CD4-positive, alpha-beta T cell treated with Interferon gamma for 1 hour (primary cell): ENCODE data around the gene GHR.

Experiments
- DNase-seq: peaks from one replicate; pipeline ENCODE4 v3.0.0-alpha.2; 2020

The GHR gene

DNA sequence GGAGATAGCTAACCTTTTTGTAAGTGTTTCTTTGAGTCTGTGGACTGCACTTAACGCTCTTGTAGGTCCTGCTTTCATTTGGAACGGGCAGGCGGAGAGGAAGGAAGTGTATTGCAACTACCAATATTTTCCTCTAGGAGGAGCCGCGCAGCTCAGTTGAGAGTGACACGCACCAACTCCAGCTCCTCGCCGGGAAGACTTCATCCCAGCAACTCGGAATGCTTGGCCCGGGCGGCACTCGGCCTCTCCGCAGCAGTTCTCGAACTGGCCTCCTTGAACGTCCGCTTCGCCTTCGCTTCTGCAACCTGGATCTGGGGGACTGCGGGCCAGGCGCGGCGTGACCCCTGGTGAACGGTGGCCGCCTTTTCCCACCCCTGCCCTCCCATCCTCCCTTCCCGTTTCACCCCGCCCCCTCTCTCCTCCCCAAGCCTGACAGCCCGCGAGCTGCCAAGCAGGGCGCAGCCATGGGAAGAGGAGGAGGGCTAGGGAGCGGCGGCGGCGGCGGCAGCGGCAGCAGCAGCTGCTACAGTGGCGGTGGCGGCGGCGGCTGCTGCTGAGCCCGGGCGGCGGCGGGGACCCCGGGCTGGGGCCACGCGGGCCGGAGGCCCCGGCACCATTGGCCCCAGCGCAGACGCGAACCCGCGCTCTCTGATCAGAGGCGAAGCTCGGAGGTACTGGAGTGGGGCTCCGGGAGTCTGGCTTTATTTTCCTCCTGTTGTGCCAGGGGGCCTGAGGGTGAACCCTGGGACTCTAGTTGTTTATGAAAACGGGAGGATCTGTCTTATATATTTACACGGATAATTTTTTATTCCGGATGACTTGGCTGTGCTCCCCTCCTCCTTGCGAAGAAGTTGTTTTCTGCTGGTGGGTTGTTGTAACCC, at the start of gene GHR:
GHR (plus strand) TSS at position 155 of the 881 bp plus-strand sequence. CDS start 142,436 bp downstream, outside the sequence.
- DNase-seq, result no peak

DNA sequence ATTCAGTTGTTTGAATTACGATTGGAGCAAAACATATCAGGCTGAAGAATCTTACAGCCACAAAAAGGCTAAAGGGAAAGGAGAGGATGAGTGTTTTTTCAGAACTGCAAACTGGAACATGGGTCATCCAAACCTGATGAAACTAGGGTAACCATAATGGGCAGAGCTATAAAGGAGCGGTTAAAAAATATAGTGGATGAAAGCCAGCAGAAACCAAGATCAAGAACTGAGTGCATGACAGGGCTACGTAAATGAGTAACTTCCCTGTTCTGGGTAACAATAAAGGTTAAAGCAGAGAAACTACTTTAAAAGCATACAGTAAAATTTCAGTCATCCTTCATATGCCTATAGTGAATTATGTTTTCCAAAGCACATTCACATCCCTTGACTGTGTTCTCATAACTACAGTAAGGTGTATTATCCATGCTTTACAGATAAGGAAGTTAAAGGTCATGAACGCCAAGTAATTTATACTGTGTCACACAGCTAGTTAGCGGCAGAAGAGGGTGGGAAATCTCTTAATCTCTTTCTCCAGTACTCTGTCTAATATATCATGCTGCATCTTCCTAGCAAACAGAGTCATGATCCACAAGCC, 48.5 kb upstream of the GHR start:
- DNase-seq, result no peak

DNA sequence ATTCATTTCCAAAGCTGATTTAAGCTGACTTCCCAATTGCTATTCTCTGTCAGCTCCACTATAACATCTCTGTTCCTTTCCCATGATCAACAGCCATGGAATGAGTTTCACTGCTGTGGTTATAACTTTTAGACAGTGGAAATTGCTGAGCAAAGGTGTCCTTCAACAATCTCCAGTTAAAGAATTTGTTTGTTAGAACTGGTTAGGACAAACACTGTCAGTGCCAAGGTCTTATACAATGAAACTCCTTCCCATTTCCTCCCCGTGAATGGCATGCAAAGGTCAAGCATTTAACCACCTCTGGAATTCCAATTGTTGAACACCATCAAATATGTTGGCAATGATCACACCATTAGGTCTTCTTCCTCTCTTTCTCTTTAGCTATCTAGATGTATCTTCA, 45.7 kb upstream of the GHR start:
- no peak for DNase-seq

DNA sequence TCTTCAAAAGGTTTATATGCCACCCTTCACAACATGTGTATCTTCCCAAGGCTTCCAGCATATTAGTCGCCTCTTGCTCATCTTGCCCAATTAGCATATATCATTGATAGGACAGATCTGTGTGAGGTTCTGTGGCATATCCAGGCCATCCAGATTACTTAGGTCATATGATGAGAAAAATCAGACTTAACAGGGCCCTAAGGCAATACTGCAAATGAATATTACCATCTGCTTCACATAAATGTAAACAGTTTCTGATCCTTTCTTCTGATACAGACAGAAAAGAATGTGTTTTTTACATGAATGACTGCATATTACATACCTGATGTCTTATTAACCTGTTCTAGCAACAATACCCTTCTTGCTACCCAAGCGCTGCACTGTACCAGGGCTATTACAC, 41.3 kb upstream of the GHR start:
- no peak for DNase-seq

DNA sequence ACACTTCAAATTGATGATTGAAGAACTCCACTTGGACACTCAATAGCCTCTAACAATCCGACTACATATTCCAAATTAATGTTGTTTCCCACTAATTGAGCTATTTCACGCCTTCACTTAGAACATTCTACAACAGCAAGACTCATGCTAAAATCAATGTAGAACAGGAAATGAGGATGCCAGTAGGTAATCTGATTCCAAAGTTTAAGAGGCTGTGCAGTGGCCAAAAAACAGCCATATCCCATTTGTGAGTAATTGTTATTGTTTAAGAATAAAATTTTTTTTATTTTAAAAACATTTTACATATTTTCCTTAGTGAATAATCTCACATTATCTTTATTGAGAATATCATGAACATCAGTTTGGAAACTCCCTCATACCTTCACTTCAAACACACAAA, 35.7 kb upstream of the GHR start:
- no peak for DNase-seq

DNA sequence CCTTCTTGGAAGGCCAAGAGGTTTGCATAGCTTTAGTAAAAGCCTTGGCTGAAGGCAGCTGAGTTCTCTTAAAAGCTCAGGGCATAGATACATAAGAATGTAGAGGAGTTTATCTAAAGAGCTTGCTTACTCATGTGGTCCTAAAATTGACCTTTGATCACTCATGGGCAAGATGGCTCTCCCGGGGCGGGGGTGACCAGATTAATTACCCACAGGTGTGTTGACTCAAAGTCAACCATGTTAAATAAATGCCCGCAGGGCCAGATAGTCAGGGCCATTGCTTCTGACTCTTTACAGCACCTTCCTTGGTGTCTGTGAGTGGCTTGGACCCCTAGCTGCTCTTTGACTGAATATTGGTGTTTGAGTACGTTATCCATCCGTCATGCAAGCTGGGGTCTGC, 33.1 kb upstream of the GHR start:
- DNase-seq, result no peak

DNA sequence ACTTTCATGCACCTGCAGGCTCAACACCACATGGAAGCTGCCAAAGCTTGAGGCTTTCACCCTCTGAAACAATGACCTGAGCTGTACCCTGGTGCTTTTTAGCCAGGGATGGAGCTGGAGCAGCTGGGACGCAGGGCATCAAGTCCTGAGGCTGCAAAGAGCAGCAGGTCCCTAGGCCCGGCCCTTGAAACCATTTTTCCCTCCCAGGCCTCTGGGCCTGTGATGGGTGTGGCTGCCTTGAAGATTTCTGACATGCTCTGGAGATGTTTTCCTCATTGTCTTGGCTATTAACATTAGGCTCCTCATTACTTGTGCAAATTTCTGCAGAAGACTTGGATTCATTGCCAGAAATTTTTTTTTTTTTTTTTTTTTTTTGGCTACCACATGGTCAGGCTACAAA, 30.3 kb upstream of the GHR start:
- DNase-seq, result no peak

DNA sequence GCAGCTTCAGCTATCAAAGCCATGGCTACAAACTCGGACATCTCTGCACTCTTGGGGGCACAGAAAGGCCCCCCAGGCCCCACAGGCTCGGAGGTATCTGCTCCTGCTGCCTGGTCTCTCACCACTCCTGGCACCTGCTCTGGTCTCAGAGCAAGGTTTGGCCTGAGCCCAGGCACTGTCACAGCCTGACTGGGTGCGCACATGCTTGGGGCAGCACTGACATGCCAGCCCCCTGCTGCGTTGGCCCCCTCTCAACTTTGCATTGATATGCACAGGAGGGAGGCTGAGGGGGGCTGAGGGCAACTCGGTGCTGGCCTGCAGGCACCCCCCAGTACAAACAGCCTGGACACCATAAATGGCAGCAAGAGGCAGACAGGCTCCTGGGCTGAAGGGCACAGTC, 27.1 kb upstream of the GHR start:
- no peak for DNase-seq

DNA sequence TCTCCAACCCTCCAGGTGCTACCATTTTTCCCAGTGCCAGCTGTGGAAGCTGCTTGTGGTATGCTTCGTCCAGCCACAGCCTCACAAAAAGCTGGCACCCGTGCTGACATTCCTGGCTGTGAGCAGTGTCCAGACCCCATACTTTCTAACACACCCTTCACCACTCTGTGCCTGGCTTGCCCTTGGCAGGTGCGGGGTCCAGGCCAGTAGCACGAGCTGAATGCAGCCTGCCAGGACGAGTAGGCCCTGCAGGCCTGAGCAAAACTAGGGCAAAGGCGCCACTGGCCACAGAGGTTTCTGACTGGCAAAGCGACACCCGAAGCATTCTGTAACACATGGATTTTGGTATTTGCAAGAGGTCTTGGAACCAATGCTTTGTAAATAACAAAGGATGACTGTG, 26.0 kb upstream of the GHR start:
- no peak for DNase-seq

DNA sequence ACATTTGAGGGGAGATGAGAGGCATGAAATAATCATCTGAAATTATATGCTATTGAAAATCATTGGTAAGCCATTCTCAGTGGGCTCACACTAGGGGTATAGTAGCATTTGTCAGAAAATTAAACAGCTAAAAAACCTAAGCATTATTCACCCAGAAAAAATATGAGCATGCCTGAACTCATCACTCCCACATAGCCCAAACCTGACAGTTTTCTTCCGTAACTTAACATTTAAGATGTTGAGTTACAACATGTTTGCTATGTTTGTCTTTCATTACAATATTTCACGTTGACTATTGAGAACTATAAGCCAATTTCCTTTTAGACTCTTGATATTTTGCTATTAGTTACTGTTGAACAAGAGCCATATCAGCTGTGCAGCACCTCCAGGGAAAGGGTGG, 23.5 kb upstream of the GHR start:
- no peak for DNase-seq

DNA sequence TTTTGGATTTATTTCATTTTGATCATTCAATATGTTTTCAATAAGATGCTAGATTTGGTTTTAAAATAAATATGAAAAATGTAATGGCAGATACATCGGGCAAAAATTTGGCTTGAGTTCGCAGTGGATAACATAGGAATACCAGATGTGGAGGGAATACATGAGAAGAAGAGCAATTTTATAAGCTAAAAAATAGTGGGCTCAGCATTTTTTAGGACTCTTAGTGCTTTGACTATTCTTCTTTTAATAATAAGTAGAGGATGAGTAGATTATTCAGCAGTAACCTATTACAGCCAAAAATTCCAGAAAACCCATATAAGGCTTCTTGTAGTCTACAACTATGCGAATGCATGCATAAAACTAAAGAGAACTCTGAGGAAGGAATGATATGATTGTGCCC, 22.8 kb upstream of the GHR start:
- no peak for DNase-seq

DNA sequence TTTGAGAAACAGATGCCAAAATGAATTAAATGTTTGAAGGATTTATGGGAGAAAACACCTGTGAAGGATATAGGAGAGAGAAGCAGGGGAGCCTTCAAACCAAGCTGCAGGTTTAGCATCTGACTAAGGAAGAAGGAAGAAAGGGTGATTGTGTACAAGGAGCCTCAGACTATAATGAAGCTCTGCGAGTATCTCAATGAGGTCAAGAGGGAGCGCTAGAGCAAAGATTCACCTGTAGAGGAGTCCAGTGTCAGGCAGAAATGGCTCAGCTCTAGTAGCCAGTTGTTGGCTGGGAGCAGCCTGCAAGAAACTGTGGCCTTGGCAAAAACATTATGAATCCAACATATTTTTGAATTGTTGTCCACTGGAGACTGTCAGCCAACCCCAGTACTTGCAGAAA, 20.0 kb upstream of the GHR start:
- DNase-seq, result no peak

DNA sequence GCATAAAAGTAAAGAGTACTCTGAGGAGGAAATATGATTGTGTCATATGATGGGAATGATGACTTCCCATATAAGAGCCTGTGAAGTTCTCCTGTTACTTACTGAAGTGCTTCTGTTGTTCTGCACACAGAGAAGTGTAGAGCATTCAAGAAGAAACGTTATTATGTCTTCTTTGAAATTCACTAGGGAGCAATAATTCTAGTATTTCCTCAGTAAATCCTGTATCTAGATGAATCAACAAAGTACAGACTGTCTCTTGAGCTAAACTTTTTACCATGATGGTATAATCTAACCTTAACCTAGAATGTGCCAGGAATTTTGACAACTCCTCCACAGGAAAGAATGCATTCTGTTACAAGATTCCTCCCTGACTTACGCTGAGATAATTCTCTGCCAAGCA, 18.9 kb upstream of the GHR start:
- no peak for DNase-seq

DNA sequence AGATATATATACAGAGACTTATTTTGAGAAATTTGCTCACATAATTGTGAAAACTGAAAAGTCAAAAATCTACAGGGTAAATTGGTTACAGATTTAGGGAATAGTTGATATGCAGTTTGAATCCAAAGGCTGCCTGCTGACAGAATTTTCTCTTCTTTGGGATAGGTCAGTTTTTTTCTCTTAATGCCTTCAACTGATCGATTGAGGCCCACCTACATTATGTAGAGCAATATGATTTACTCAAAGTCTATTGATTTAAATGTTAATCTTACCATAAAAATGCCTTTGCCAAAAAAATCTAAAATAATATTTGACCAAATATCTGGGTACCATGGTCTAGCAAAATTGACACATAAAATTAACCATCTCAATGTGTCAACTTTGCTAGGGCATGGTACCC, 3.9 kb upstream of the GHR start:
- DNase-seq, result no peak

DNA sequence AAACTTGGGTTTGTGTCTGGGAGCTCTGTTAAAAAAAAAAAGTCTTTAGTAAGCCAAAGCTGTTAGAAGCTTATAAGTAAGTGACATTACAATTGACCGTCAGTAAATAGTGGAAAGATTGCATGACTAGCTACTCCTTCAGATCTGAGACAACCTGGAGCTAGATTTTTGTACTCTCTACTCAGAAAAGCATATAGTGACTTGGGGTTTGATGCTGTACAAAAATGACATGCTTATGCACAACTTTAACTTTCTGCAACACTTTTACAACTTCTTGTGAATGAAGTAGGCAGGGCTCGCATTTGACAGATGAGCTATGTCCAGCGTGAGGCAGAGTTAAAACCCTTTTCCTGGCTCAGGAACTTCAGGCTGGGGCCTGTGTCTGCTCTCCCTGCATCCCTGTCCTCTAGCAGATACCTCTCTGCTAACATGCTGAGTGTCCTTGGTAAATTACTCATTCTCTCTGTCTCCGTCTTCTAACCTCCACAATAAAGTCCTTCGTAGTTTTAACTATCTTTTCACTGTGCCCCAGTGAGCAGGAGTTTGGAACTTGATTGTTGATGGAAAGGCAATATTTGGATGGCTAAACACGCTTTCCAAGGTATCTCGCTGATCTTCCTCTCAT, 471 bp upstream of the GHR start:
- no peak for DNase-seq

DNA sequence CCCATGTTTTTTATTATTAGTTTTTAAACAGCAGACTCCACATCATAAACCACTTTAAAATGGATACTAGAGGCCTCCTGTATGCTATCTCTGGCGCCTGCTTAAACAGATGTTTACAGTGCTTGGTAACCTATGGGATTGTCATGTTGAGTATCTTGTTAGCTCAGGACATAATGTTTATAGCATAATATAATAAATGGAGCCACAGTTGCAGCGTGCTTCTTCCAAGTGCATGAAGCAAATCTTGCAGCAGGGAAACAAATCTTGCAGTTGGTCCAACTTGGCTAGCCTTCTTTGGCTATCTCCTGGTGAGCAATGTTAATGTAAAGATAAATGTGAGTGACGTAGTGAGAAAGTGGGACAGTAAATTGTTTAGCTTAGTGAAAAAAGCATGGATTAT, 2.8 kb downstream of the GHR start:
- DNase-seq, result no peak

DNA sequence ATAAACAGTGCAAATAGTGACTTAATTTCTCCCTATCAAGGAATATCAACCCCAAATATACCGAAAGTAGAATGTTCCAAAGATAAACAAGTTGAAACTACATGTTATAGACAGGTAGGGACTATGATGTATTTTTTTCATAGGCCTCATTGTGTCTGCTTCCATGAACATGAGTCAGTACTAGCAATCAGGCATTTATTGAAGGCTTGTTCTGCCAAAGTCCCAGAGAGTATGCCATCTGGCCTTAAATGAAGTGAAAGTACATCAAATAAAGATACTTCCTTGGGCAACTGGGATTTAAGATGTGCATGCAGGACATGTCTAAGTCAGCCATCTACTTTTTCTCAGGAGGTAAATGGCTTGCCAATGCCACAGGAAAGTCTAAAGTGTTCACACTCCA, 6.5 kb downstream of the GHR start:
- DNase-seq, result no peak

DNA sequence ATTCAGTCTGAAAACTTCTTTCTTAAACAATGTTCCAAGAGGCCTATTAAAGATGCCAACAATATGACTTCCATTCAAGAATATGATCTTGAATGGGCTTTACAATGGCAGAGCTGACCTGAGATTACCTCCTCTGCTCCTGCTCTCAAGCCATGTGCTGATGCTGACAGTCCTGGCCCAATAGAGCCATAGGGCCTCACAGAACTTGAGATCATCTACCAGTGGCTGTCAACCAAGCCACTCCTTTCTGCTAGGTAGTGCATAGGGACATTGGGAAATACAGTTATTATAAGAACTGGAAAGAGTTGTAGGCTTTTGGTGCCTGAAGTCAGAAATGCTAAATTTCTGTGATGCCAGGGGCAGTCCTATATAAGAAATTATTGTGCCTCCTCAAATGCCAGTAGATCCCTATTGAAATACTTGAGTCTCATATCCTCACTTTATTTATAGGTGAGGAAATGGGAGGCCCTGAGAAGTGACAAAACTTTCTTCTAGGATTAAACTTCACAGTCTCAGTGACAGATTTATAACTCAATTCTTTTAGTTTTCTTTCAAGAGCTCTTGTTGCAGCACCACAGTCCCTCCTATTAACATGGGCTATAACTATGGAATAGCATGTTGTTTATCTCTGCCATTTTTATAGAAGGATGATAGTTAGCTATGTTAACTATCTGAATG, 10.9 kb downstream of the GHR start:
- no peak for DNase-seq

DNA sequence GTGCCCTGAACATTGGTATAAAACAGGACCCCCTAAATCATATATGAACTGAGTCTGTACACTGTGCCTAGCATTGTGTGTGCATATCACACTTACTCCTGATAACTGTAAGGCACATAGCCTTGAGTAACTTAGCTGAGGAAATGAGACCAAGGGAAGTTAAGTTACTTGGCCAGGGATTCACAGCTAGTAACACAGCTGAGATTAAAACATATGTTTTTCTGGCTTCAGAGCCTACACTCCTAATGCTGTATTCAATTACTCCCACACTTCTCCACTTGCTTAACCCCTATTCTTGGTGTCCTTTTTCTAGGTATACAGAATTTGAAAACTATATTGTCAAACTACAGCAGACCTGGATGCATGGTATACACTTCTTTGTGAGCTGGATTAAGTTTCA, 12.8 kb downstream of the GHR start:
- DNase-seq, result no peak

DNA sequence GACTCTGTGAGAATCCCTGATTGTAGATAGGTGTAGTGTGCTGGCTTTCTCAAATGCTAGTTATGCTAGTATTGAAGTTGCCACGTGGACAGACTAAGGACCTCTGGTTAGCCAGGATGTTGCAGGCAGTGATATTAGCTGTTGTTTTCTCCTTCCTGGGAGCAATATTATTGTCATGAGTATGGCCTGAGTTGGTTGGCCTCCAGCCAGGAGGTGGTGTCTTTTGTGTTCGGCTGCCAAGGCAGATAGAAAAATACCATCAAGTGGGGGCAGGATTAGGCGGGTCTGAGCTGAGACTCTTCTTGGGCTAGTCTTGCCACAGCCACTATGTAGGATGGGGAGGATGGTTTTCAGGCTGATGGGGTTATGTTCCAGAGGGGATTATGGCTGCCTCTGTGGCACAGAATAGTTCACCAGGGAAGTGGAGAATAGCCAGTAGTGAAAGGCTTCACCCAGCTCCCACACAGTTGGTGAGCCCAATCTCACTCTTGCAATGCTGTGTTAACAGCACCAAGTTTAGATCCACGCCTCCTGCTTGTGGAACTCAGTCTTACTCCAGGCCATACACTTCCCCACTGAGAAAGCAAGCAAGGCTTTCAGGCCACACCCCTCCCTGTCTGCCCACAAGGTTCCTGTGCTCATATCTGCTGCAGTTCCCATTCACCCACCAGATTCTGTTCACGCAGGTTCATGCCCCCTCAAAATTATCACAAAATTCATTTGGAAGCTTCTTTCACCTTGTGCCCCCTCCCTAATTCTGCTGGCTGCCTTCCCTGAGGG, 31.2 kb downstream of the GHR start:
- no peak for DNase-seq

DNA sequence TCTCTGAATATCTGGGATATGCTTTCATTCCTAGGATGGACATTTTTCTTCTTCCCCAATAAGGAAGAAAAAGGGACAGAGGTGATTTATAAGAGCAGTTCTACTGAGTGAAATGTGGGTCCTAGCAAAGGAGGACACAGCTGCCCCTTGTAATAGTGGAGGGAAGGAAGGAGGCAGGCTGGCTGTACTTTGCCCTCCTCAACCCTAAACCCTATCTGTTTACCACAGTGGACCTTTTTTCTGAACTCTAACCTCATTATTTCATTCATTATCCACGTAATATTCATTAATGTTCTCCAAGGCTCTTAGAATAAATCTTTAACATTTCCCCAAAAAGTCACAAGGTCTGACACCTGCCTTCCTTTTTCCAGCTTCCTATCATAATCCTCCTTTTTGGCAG, 37.8 kb downstream of the GHR start:
- no peak for DNase-seq

DNA sequence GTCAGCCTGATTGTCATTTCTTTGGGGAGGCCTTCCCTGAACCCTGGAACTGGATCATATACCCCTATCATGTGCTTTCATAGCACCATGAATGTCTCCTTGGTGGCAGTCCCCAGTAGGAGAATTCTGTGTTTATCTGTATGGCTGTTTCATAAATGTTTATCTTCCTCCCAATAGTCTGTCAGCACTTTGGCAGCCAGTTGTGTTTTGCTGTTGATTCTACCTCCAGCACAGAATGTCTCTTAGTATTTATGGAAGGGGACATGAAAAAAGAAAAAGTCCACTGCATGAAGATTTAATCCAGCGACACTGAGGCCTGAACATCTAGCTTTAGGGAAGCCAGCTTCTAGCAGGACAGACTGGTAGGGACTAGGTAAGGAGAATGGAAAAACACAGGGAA, 38.3 kb downstream of the GHR start:
- DNase-seq, result no peak

DNA sequence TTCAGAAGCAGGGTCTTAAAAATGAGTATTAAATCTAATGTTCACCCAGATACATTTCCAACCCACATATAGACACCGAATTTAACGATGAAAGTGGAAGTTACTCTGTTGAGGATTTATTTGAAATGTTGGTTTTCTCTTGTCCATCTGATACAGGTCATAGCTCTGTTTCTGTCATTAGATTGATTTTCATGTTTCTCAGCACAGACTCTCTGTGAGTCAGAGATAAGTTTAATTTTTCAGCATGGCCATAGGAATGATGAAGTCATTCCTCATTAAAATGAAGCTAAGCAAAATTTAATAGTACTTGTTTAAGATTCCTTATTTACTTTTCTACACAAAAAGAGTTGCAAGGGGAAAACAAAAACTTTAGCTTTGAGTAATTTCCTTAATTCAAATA, 38.8 kb downstream of the GHR start:
- no peak for DNase-seq
